GM12874 (cell line): ENCODE measurements around the gene PCSK5.

ENCODE experiments used
- CTCF ChIP-seq: IDR thresholded peaks from 2 replicates; pipeline ENCODE4 v1.5.1; 2011; ENCODE audit warnings: low read depth, mild to moderate bottlenecking, control low read depth, low read length, moderate library complexity; ENCODE audit not compliant: insufficient read depth

PCSK5 gene

GRCh38 chr9:76206821-76207220 is 316.3 kb downstream of the PCSK5 start:
- TF ChIP-seq CTCF: no peak

GRCh38 chr9:76213751-76214150 is 323.3 kb downstream of the PCSK5 start:
- no peak for TF ChIP-seq CTCF

- no peak for TF ChIP-seq CTCF
Observed at GRCh38 chr9:76215066-76215465, 324.6 kb downstream of the PCSK5 start.

- TF ChIP-seq CTCF: no peak
Observed at GRCh38 chr9:76216161-76216649, 325.7 kb downstream of the PCSK5 start.

GRCh38 chr9:76218117-76218885 is 327.8 kb downstream of the PCSK5 start:
- no peak for TF ChIP-seq CTCF

GRCh38 chr9:76218886-76219445 is 328.5 kb downstream of the PCSK5 start:
- no peak for TF ChIP-seq CTCF

GRCh38 chr9:76219560-76220151 is 329.2 kb downstream of the PCSK5 start:
- no peak for TF ChIP-seq CTCF
